AG04449 (cell line): ENCODE measurements around the gene RPH3AL.

ENCODE experiments used
- CTCF ChIA-PET: fragments of 350-600 bp; formaldehyde crosslinking; extraction: SDS; loops from one replicate; lab custom pipeline; 2021; ENCODE audit warnings: antibody characterized with exemption; lab: Yijun Ruan, JAX
- POLR2A ChIA-PET: fragments of 400-600, 350-600 bp; formaldehyde crosslinking; extraction: SDS; loops from one replicate; lab custom pipeline; 2020; ENCODE audit warnings: antibody characterized with exemption, inconsistent platforms; lab: Yijun Ruan, JAX
- DNase-seq: peaks from one replicate; pipeline ENCODE4 v3.0.0-alpha.2; 2010; ENCODE audit warnings: low read depth, low spot score
- H3K4me3 ChIP-seq: 2 replicates; pipeline ENCODE4 v1.5.1; 2011; ENCODE audit warnings: low read depth, mild to moderate bottlenecking, control low read depth, low read length
- CTCF ChIP-seq: IDR thresholded peaks from one replicate; pipeline ENCODE4 v1.5.1; 2011; ENCODE audit warnings: mild to moderate bottlenecking, moderate library complexity, low read length, control low read depth, inconsistent platforms; ENCODE audit not compliant: insufficient read depth; ENCODE audit errors: missing control alignments

Gene RPH3AL

GRCh38 chr17:309361-309888 is 43.2 kb downstream of the RPH3AL start:
- POLR2A ChIA-PET, result no interaction called here
- H3K4me3 ChIP-seq, result no peak overlapping the region
- CTCF ChIA-PET, result interaction anchor here (1.2 kb wide), 1 partner anchor 17 kb away, joined by 4 read pairs; no protein-coding TSS in a partner anchor
- TF ChIP-seq CTCF, result peak; percentile 32
- no peak for DNase-seq

GRCh38 chr17:307741-308507 is 44.7 kb downstream of the RPH3AL start:
- ChIA-PET POLR2A (no interaction called here), CTCF (interaction anchor here (1.3 to 1.5 kb wide), 2 partner anchors 16 to 392 kb away, joined by 3 to 4 read pairs; no protein-coding TSS in a partner anchor)
- TF ChIP-seq CTCF, result no peak
- DNase-seq, result no peak
- H3K4me3 ChIP-seq, result no peak overlapping the region

GRCh38 chr17:307295-307691 is 45.3 kb downstream of the RPH3AL start:
- CTCF ChIA-PET, result interaction anchor here (1.3 to 1.5 kb wide), 2 partner anchors 15 to 393 kb away, joined by 3 to 4 read pairs; no protein-coding TSS in a partner anchor
- DNase-seq, result no peak
- no peak overlapping the region for H3K4me3 ChIP-seq
- POLR2A ChIA-PET, result no interaction called here
- no peak for TF ChIP-seq CTCF

GRCh38 chr17:306536-307294 is 45.9 kb downstream of the RPH3AL start:
- ChIA-PET POLR2A (no interaction called here), CTCF (interaction anchor here (1.5 kb wide), 1 partner anchor 14 kb away, joined by 4 read pairs; no protein-coding TSS in a partner anchor)
- TF ChIP-seq CTCF, result no peak
- no peak for DNase-seq
- no peak overlapping the region for H3K4me3 ChIP-seq

- no peak for TF ChIP-seq CTCF
- ChIA-PET CTCF (no interaction called here), POLR2A (no interaction called here)
- DNase-seq, result no peak
- H3K4me3 ChIP-seq, result no peak overlapping the region
Measured at GRCh38 chr17:306116-306515, 46.5 kb downstream of the RPH3AL start.
